DMS 273 (cell line): ENCODE data around the gene MYOD1.

ENCODE experiments used
- DNase-seq: peaks from one replicate; lab custom pipeline; 2025; ENCODE audit not compliant: unreplicated experiment; lab: John Stamatoyannopoulos, UW

The MYOD1 gene

DNA sequence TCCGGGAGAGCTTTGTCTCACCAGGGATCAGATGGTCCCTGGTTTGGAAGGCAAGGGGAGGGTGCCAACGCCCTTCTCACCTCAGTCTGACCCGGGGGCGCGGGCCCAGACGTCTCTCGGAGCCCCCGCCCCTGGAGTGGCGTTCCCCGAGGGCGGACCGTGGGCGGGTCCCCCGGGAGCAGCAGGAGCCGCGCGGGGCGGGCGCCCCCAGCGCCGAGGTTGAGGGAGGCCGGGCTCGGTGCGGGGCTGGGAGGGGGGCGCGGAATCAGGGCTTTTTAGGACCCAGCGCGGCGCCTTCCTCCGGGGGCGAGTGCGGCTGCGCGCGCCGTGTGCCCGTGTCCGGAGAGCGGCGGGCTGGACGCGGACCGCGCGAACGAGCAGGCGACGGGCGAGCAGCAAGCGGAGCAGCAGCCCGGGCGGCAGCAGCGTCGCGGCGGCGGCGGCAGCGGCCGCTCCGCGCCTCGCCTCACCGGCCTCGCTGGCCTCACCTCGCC, 15.1 kb downstream of the MYOD1 start, which contains the start of gene KCNC1:
Gene KCNC1, plus strand, starts transcription at position 364 of the 494 bp plus-strand sequence. CDS start 1,222 bp downstream, outside the sequence.
- peak; percentile 80 for DNase-seq

DNA sequence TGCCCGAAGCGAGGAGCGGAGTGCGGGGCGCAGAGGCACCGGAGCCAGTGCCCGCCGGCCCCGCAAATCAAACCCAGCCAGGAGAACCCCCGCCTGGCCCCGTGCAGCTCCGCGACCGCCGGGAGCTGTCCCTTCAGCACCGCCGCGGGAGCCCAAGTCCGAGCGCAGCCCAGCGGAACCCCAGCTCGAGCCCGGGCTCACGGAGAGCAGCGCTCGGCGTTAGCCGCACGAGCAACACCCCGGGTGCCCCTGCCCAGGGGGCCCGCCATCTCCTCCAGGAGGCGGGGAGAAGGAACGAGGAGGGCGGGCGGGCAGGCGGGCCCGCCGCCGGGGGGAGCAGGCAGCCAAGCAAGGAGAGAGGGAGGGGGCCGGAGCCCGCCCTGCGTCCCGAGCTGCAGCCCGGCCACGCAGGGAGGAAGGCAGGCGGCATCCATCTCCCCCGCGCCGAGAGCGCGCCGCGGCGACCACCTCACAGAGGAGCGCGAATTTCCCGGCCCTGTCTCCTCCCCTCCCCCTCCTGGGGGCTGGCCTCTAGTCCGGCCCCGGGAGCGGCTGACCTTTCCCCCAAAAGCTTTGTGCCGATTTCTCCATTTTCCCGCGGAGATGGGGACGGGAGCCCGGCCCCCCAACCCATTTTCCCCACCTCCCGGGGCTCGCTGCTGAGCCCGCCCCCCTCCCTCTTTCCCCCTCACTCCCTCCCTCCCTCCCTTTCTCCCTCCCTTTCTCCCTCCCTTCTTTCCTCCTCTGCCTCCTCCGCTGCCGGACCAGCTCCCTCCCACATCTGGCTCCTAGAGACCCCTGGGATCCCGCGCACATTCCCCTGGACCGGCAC, 15.8 kb downstream of the MYOD1 start:
- peak; percentile 72 for DNase-seq

DNA sequence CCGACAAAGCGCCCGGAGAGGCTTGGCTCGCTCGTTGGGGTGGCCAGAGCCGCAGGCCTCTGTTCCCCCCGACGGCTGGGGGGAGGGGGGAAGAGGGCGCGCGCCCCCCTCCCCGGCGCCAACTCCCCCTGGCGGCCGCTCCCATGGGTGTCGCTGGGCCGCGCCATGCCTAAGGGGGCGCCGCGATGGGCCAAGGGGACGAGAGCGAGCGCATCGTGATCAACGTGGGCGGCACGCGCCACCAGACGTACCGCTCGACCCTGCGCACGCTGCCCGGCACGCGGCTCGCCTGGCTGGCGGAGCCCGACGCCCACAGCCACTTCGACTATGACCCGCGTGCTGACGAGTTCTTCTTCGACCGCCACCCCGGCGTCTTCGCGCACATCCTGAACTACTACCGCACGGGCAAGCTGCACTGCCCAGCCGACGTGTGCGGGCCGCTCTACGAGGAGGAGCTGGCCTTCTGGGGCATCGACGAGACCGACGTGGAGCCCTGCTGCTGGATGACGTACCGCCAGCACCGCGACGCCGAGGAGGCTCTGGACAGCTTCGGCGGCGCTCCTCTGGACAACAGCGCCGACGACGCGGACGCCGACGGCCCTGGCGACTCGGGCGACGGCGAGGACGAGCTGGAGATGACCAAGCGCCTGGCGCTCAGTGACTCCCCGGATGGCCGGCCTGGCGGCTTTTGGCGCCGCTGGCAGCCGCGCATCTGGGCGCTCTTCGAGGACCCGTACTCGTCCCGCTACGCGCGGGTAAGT, 16.6 kb downstream of the MYOD1 start:
- DNase-seq: peak; percentile 63

DNA sequence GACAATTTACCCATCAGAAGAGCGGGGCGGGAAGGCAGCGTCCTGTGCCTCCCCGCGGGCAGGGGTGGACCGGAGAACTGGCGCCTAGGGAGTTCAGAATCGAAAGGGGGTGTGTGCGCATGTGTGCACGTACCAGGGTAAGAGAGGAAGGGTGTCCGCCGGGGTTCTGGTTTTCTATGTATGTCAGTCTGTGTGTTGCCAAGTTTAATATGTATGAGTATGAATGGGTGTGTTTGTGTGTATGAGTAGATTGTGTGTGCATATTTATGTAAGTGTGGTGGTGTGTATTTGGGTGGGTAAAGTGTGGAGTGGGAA, 17.2 kb downstream of the MYOD1 start:
- no peak for DNase-seq

DNA sequence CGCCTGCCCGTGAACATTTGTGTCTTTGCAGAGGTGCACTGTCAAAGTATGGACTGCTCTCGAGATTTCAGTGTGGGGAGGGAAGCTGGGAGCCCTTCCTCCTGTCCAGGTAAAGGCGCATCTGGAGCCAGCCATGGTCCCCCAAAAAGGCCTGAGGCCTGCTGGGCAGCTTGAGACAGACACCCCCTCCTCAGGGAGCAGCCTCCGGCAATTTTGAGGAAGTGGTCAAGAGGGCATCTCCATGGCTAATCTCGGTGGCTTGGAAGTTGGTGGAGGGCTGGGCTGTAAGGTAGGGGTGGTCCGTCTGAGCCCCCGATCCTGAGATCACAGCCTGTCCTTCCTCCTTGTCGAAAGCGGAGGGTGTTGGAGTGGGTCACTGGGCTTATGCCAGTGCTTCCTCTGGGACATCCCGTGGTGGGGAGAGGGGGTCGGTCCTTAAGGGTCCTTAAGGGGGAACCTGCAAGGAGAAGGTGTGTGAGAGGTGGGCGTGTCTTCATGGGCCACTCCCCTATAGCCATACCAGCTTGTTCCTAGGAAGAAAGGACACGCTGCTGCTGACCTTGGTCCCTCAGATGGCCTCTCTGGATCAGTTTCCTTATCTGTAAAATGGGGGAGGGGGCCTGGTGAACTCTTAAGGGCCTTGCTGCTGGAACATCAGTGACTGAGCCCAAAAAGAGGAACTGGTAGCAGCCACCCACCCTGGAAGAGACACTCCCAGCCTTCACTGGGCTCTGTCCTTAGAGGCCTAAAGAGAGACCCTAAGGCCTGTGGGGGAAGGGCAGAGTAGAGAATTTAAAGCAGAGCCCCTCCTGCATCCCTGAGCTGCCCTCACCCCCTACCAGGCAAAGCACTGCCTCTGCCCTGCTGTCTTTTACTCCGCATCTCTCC, 17.8 kb downstream of the MYOD1 start:
- DNase-seq: no peak

DNA sequence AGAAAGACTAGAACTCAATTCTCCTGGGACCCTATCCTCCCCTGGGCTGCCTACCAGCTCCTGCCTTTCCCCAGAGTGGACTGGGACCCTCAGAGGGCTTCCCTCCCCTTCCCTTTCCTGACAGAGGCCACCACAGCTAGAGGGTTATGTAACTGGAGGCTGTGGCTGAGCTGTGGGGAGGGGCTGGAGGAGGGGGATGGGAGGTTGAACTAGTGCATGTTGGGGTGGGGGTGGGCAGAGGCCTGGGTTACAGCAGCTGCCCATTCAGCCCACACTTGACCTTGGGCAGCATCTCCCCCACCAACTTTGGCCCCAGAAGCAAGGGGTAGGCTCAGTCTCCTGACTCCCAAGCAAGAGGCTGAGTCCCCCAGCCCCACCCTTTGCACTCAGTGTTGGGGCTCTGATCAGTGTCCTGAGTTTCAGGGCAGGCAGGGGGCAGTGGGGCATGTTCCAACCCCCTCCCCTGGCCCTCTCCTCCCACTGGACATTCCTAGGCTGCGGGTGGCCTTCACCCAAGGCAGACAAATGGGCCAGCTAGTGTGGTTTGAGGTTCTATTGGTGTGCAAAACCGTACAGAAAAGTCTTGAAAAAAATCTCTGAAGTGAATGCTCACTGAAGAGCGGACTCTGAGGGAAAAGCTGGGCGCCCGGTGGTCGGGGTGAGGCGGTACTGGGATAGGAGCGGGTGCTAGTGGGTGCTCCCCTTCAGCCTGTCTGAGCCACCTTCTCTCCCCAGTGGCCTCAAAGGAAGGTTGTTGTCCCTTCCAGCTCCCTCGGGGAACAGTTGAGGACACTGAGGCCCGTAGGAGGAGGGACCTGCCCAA, 19.0 kb downstream of the MYOD1 start:
- no peak for DNase-seq

DNA sequence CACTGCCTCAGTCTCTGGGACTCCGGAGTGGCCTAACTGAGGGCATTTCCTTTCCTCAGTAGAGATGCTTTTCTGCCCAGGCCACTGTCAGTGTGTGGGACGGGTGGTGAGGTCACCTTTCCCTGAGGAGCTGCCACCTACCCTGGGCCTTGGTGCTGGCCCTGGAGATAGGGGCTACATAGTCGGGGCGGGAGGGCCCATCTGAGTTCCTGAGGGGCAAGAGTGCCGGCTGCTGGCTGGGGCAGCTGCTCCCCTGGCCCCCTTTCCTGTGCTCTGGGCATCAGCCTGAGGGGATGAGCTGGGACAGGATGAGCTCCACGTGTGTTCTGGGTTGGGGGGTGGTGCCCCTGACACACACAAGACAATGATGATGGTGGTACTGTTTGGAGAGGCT, 20.6 kb downstream of the MYOD1 start:
- DNase-seq: no peak

DNA sequence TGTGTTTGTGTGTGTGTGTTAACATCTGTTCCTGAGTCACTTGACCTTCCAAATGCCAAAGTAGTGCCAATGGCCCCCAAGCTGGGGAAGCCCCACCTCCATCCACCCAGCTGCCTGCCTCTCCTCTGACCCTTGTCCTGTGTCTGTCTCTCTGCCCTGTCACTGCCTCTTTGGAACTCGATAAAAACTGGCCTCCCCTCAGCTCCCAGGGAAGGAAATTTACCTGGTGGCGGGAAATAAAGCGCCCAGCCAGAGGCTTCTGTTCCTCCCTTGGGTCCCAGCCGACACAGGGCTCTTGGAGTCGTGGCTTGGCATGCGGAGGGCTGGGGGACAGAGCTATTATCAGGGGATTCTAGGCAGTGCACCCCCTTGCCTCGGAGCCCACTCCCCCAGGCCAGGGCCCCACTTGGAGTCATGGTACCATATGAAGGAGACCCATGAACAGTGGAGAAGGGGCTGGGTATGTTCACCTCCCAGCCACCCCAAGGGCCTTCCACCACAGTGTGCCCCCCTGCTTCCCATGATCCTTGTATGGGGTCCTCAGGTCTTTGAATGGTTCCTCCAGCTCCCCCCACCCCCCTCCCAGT, 21.4 kb downstream of the MYOD1 start:
- no peak for DNase-seq

DNA sequence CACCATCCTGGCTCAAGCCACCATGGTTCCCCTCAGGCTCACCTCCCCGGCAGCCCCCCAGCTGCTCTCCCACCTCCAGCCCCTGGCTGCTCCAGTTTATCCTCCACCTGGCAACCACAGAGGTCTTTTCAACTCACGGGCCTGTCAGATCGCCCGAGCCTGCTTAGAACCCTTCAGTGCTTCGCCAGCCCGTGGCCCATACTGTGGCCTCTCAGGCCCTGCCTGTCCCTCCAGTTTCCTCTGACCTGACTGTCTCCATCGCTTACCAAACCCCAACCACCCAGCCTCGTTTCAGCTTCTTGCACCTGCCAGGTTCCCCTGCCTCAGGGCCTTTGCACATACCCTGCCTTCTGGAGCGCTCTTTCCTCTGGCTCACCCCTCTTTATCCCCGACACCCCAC, 22.1 kb downstream of the MYOD1 start:
- no peak for DNase-seq

DNA sequence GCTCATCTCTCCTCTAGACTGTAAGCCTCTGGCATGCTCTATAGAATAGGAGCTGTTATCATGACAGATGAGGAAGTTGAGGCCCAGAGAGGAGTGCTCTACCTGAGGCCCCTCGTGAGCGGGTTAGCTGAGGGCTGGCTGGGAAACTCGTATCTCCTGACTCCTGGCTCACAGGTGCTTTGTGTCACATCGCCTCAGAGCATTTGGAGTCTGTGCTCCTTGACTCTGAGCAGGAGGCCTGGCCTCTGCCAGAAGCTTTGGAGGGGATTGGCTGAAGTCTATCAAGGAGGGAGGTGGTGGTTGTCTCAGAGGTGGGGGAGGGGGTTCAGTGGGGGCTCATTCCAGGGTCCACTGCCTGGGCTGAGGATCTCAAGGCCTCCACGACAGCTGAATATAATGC, 22.6 kb downstream of the MYOD1 start:
- no peak for DNase-seq

DNA sequence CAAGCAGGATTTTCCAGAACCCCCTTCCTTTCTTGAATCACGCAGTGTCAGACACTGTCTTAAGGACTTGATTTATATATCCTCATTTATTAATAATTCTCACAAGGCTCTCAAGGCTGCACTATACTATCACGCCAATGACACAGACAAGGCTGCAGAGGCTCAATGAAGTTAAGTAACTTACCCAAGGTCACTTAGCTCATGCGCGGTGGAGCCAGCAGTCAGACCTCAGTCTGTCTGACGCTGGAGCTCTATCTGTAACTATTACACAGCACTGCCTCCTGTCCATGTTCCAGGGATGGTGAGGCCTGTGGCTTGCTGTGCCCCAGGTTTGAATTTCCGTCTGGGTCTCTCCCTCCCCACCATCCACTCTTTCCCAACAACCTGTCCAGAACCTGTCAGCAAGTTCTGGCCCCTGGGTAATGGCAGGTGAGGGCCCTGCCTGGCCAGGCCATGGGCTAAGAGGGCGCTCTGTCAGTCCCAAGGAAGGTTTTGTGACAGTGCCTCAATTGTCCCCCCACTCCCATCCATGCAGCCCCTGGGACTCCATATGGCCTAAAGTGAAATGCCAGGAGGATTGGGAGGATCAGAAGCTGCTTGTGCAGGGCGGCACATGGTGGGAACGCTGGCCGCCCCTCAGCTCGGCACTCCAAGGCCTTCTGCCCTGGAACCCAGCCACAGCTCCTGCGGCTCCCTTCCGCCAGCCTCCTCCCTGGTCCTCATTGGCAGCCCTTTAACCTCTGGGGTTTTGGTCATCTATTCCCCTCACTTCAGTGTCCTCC, 23.8 kb downstream of the MYOD1 start:
- no peak for DNase-seq

DNA sequence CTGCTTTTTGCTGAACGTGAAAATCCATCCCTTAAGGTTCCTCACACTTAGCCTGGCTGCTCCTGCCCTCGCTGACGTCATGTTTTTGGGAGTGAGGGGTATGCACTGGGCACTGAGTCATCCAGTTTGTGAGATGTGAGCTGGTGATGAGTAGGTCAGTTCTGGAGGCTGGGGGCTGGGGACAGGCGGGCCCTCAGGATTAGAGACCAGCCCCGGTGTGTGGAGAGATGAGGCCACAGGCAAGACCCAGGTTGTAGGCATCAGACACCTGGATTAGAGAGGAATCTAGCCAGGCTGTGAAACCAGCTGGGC, 24.4 kb downstream of the MYOD1 start:
- DNase-seq: no peak

DNA sequence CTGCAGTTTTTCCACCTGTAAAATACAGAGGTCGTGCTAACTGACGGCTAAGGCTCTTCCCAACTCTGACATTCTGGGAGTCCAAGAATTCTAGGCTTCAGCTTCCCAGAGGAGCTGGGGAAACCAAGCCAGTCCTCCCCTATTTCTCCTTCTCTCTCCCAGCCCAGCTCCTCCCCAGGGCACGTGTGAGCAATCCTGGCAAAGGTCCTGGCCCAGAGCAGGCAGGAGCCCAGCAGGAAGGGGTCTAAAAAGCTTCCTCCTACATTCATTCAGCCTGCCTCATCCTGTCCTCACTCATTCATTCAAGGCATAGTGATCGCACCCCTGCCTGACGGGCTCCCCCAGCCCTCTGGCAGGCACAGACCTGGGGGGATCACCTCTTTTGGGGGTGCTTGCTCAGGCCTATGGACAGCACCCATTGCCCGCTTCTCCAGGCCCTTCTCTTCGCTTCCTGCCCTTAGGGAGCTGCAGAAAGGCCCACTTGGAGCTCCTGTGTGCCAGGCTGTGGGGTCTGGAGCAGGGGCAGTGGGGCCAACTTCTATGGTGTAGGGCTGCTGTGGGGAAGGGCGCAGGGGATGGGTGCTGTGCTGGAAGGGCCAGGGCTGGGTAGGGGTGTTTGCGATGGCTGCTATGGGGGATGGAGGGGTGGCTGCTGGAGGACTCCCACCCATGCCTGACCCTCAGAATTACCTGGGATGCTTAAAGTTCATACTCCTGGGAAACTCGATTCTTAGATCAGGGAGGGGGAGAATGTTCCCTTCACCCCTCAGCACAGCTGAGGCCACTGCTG, 25.0 kb downstream of the MYOD1 start:
- DNase-seq: no peak

DNA sequence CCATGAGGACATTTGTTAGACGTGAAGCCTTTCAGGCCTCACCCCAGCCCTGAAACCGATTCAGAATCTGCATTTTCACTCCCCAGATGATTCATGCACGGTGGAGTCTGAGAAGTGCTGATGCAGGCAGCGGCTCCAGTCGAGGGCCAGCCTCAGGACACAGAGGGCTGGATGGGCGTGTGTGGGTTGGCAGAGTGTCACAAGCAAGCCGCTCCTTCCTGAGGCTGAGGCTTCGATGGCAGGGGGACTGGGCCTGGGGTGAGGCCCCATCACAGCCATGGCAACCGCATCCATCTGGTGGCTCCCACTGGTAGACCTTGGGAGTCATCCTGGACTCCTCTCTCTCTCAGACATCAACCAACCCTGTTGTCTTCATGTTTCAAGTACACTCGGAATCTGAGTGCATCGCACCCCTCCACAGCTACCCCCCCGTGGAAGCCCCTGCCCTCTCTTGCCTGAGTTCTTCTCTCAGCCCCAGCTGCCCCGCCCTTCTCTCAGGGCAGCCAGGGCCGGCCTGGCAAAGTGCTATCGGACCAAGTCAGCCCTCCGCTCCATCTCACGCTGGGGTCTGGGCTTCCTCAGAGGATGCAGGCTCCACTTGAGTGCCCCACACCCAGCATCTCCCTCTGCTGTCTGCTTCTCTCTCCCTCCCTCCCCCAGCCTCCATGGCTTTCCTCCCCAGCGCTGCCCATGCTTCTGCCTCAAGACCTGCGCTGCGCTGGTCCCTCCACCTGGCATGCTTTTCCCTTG, 25.8 kb downstream of the MYOD1 start:
- no peak for DNase-seq

DNA sequence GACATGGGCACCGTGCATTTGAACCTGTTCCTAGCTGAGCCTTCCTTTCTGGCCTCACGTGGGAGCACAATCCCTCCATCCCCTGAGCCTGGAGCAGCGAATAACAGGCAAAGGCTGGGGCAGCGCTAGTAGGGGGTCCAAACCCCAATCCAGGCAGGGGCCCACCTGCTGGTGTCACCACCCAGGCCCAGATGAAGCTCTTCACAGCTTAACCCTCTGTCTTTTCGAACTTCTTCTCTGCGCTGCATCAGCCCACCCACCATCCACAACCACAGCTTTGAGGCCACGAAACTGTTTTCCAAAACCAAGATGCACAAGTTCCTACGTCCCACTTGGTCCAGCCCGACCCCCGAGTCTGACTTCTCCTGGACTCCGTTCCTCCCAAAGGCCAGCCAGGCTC, 26.7 kb downstream of the MYOD1 start:
- no peak for DNase-seq

DNA sequence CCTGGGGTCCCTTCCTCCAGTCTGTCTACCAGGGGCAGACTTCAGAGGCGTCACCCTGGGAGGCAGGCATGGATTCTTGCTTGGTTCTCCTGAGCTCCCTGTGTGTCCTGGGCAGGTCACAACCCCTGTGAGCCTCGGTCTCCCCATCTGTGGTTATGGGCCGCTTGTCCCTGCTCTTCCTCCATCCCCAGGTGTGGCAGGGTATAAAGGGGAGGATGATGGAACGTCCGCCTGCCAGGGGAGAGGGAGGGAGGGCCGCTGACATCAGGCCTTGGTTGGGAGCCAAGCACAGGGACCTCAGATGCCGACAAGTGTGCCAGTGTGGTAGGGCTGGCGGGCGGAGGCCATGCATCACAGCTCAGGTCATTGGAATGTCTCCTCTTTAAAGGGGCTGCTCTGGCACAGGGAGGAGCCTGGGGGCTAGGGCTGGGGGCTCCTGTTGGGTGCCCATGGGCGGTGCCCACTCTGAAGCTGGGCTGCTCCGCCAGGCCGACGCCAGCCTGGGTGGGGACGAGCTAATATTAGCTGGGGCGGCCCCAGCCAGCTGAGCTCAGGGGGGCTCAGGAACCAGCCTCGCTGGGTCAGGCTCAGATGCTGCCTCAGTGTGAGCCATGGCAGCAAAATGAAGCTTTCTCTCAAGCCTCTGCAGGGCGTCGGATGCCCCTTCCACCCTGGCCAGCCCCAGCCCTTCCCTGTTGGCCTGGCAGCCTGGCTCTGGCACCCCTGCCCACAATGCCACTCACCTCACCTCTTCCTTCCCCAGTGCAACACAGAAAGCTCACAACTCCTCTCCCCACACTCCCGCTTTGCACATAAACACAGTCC, 28.0 kb downstream of the MYOD1 start:
- DNase-seq: no peak

DNA sequence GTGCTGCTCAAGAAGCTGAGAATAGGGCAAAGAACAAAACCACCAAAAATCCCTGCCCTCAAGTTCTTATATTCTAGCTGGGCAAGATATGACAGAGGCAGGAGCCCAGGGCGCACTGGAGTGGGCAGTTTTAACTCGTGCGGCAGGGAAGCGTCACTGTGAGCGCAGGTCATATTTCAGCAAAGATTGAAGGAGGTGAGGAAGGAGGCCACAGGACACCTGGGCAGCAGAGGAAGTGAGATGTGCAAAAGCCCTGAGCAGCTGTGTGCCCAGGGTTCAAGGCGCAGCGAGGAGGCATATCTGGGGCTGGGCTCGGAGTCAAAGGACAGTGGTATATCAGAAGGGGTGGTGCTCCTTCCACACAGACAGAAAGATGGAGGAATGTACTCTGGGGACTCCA, 28.7 kb downstream of the MYOD1 start:
- DNase-seq: no peak
